ENCODE data around the gene SH3PXD2A.
"Not testable (repeated sequence)": the region's sequence is repeated elsewhere in the genome, so short reads cannot be mapped to it uniquely, and the experiment has no call there.

The SH3PXD2A gene

GRCh38 chr10:103643381-103643780 is 212.0 kb downstream of the SH3PXD2A start:
- DNase-seq (ENCODE audit: extremely low spot score, insufficient read length, low read depth) (no peak), FAIRE-seq (no peak)

- FAIRE-seq: no peak
- DNase-seq (ENCODE audit: extremely low spot score, insufficient read length, low read depth): no peak
Measured at GRCh38 chr10:103641326-103641725, 214.1 kb downstream of the SH3PXD2A start.

- DNase-seq (ENCODE audit: extremely low spot score, insufficient read length, low read depth): no peak
- no peak for FAIRE-seq
Measured at GRCh38 chr10:103640436-103641181, 214.8 kb downstream of the SH3PXD2A start.

GRCh38 chr10:103638948-103639347 is 216.4 kb downstream of the SH3PXD2A start:
- DNase-seq (ENCODE audit: extremely low spot score, insufficient read length, low read depth): no peak
- no peak for FAIRE-seq

GRCh38 chr10:103637927-103638557 is 217.3 kb downstream of the SH3PXD2A start:
- FAIRE-seq: no peak
- DNase-seq (ENCODE audit: extremely low spot score, insufficient read length, low read depth): no peak

- FAIRE-seq (no peak), DNase-seq (ENCODE audit: extremely low spot score, insufficient read length, low read depth) (no peak)
Measured at GRCh38 chr10:103637011-103637410, 218.4 kb downstream of the SH3PXD2A start.

GRCh38 chr10:103636492-103636891 is 218.9 kb downstream of the SH3PXD2A start:
- no peak for FAIRE-seq
- no peak for DNase-seq (ENCODE audit: extremely low spot score, insufficient read length, low read depth)

GRCh38 chr10:103635580-103635979 is 219.8 kb downstream of the SH3PXD2A start:
- FAIRE-seq: no peak

GRCh38 chr10:103633846-103634245 is 221.5 kb downstream of the SH3PXD2A start:
- DNase-seq (ENCODE audit: extremely low spot score, insufficient read length, low read depth) (no peak), FAIRE-seq (no peak)

More at GRCh38 chr10:103635580-103635979, 219.8 kb downstream of the SH3PXD2A start:
- DNase-seq (ENCODE audit: extremely low spot score, insufficient read length, low read depth): no peak

- not testable (repeated sequence) for DNase-seq (ENCODE audit: extremely low spot score, insufficient read length, low read depth); FAIRE-seq
Measured at GRCh38 chr10:103632871-103633270, 222.5 kb downstream of the SH3PXD2A start.

GRCh38 chr10:103632247-103632642 is 223.1 kb downstream of the SH3PXD2A start:
- FAIRE-seq: no peak
- no peak for DNase-seq (ENCODE audit: extremely low spot score, insufficient read length, low read depth)

- DNase-seq (ENCODE audit: extremely low spot score, insufficient read length, low read depth) (no peak), FAIRE-seq (no peak)
Measured at GRCh38 chr10:103630156-103630555, 225.2 kb downstream of the SH3PXD2A start.

GRCh38 chr10:103629581-103629980 is 225.8 kb downstream of the SH3PXD2A start:
- no peak for FAIRE-seq
- no peak for DNase-seq (ENCODE audit: extremely low spot score, insufficient read length, low read depth)

- no peak for DNase-seq (ENCODE audit: extremely low spot score, insufficient read length, low read depth)
- FAIRE-seq: no peak
Measured at GRCh38 chr10:103627893-103628292, 227.5 kb downstream of the SH3PXD2A start.

- FAIRE-seq: no peak
- DNase-seq (ENCODE audit: extremely low spot score, insufficient read length, low read depth): no peak
Measured at GRCh38 chr10:103627111-103627892, 228.1 kb downstream of the SH3PXD2A start.

GRCh38 chr10:103626178-103626577 is 229.2 kb downstream of the SH3PXD2A start:
- no peak for FAIRE-seq
- no peak for DNase-seq (ENCODE audit: extremely low spot score, insufficient read length, low read depth)

GRCh38 chr10:103622935-103623574 is 232.3 kb downstream of the SH3PXD2A start:
- DNase-seq (ENCODE audit: extremely low spot score, insufficient read length, low read depth): no peak
- FAIRE-seq: no peak

GRCh38 chr10:103622286-103622685 is 233.1 kb downstream of the SH3PXD2A start:
- DNase-seq (ENCODE audit: extremely low spot score, insufficient read length, low read depth): no peak
- FAIRE-seq: no peak

- DNase-seq (ENCODE audit: extremely low spot score, insufficient read length, low read depth) (no peak), FAIRE-seq (no peak)
Measured at GRCh38 chr10:103621783-103622125, 233.6 kb downstream of the SH3PXD2A start.

Measured in GM18507 (cell line).